A673 (cell line): ENCODE measurements around the gene CCNDBP1.

Experiments
- EZH2 ChIP-seq: fragments of 200-600 bp; sonication (generic); IDR thresholded peaks from 2 replicates; pipeline ENCODE4 v1.6.1; 2017; ENCODE audit warnings: borderline replicate concordance, low read depth, mild to moderate bottlenecking, mixed read lengths, antibody characterized with exemption, low read length; ENCODE audit not compliant: poor library complexity, severe bottlenecking
- TF ChIP-seq, protein P1 (sequence below): fragments of 300-800, 200-600 bp; sonication (generic); conservative IDR thresholded peaks from 2 replicates; pipeline ENCODE4 v1.5.1; 2017; ENCODE audit warnings: low read depth, mild to moderate bottlenecking, antibody characterized with exemption, low read length, moderate library complexity, mixed read lengths

DNA sequence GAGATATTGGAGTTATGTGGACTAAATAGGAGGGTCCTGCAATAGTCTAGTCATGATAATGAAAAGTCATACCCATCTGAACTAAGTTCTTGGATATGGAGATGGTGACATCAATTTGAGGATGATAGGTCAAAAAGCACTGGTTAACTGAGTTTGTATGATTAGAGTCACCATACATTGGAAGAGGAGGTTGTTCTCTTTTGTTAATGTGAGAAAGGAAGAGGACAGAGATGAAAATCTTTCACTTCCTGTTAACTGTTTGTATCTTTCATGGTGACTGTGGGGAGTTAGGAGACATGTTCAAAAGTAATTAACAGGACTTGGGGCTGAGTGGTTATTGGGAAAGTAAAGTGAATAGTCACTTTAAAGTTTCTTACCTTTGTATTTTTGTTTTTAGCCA is 40.7 kb upstream of the CCNDBP1 start:
- TF ChIP-seq, protein P1, sequence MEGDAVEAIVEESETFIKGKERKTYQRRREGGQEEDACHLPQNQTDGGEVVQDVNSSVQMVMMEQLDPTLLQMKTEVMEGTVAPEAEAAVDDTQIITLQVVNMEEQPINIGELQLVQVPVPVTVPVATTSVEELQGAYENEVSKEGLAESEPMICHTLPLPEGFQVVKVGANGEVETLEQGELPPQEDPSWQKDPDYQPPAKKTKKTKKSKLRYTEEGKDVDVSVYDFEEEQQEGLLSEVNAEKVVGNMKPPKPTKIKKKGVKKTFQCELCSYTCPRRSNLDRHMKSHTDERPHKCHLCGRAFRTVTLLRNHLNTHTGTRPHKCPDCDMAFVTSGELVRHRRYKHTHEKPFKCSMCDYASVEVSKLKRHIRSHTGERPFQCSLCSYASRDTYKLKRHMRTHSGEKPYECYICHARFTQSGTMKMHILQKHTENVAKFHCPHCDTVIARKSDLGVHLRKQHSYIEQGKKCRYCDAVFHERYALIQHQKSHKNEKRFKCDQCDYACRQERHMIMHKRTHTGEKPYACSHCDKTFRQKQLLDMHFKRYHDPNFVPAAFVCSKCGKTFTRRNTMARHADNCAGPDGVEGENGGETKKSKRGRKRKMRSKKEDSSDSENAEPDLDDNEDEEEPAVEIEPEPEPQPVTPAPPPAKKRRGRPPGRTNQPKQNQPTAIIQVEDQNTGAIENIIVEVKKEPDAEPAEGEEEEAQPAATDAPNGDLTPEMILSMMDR, result no peak
- TF ChIP-seq EZH2, result no peak
